Nephron (organoid): ENCODE data around the gene INTS1.
A peak's percentile ranks its signal among the peaks of the same experiment; 100 is the strongest.

Source experiments
- H3K27ac Mint-ChIP-seq, 3 experiments: 2 replicates each; pipeline ENCODE4 v1.8.0; 2020; ENCODE audit warnings: mixed read lengths in 3 of 3, mild to moderate bottlenecking in 2 of 3, moderate library complexity in 1 of 3
- H3K27me3 Mint-ChIP-seq: 2 replicates; pipeline ENCODE4 v1.8.0; 2021; ENCODE audit warnings: low read depth, mild to moderate bottlenecking, moderate library complexity, mixed read lengths
- H3K36me3 Mint-ChIP-seq: 2 replicates; pipeline ENCODE4 v1.8.0; 2020; ENCODE audit warnings: low read depth, mixed read lengths
- H3K4me1 Mint-ChIP-seq: 2 replicates; pipeline ENCODE4 v1.8.0; 2020; ENCODE audit warnings: mixed read lengths
- H3K4me3 Mint-ChIP-seq, 3 experiments: 2 replicates each; pipeline ENCODE4 v1.8.0; 2020; ENCODE audit warnings: mild to moderate bottlenecking in 3 of 3, mixed read lengths in 3 of 3, moderate library complexity in 2 of 3
- H3K9me3 Mint-ChIP-seq: 2 replicates; pipeline ENCODE4 v1.8.0; 2020; ENCODE audit warnings: mixed read lengths
- TF ChIP-seq, protein P1 (sequence below), 3 experiments: fragments of 200-600 bp; sonication (generic); IDR thresholded peaks; one replicate each; pipeline ENCODE4 v1.5.0; 2021; ENCODE audit warnings: antibody characterized with exemption in 3 of 3; ENCODE audit not compliant: unreplicated experiment in 3 of 3

INTS1 gene

DNA sequence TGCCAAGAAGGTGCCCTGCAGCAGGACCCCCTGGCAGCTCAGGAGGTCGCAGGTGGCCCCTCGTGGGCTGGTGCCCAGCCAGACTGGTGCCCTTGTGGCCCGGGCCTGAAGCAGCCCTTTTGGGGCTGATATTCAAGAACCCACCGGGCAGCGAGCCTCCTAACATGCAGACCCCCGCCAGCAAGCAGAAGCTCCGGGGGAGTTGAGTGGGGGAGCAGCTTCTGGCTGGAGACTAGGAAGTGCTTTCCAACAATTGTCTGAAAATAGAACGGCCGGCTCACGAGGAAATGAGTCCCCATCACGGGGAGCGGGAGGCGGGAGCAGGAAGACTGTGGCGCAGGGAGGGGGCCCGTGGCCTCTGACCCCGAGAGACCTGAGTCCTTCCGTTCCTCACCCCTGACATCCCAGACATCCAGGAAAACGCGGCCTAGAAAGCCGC lies 9.5 kb upstream of the INTS1 start:
- TF ChIP-seq, protein P1, sequence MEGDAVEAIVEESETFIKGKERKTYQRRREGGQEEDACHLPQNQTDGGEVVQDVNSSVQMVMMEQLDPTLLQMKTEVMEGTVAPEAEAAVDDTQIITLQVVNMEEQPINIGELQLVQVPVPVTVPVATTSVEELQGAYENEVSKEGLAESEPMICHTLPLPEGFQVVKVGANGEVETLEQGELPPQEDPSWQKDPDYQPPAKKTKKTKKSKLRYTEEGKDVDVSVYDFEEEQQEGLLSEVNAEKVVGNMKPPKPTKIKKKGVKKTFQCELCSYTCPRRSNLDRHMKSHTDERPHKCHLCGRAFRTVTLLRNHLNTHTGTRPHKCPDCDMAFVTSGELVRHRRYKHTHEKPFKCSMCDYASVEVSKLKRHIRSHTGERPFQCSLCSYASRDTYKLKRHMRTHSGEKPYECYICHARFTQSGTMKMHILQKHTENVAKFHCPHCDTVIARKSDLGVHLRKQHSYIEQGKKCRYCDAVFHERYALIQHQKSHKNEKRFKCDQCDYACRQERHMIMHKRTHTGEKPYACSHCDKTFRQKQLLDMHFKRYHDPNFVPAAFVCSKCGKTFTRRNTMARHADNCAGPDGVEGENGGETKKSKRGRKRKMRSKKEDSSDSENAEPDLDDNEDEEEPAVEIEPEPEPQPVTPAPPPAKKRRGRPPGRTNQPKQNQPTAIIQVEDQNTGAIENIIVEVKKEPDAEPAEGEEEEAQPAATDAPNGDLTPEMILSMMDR (IDR thresholded peaks at IDR 0.05; ENCODE audit: unreplicated experiment in 3 of 3): no peak
- peak overlapping the region in 1 of 3 experiments; percentile 54 for H3K27ac Mint-ChIP-seq
- no peaks in the 10 kb centered on the region for H3K9me3 Mint-ChIP-seq
- H3K27me3 Mint-ChIP-seq: no peaks in the 10 kb centered on the region
- no peaks in the 10 kb centered on the region for H3K36me3 Mint-ChIP-seq
- H3K4me3 Mint-ChIP-seq: no peak overlapping the region
- H3K4me1 Mint-ChIP-seq: peaks cover 5% of the 10 kb centered on the region

DNA sequence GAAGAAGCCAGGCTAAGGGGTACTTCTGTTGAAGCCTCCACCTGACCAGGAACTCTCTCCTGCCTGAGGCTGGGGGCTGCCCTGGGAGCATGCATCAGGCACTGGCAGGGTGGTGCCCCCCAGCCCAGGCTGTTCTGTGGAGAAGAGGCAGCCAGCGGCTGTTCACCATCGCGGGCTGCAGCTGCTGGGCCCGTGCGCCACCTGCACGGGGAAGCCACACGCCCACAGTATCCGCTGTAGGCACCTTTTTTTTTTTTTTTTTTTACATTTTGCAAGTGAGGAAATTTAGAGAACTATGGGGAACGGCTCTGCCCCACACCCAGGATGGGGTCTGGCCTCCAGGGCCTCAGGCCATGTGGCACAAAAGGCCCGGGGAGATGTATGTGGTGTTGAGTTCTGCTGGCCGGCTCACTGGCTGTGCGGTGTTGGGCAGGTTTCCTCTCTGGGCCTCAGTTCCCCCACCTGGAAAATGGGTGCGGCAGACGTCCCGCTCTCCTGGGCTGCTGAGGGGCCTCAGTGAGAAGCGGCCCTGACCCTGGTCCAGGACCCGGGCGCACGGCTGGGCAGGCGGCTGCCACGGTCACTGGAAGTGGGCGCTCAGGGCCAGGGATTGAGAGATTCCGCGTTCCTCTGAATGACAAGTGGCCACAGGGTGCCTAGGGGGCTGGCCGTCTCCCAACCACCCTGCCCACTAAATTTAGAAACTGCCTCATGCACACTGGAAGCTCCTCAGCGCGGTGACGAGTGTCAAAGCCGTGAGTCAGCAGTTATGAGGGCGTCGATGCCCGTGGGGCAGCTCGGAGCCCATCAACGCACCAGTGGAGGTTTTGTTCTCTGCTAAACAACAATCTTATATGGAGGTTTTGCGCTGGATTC lies 8.8 kb upstream of the INTS1 start:
- Mint-ChIP-seq H3K27ac (no peak overlapping the region), H3K36me3 (no peaks in the 10 kb centered on the region), H3K4me3 (no peak overlapping the region), H3K9me3 (no peaks in the 10 kb centered on the region), H3K4me1 (peaks cover 5% of the 10 kb centered on the region), H3K27me3 (no peaks in the 10 kb centered on the region)
- TF ChIP-seq, protein P1 (IDR thresholded peaks at IDR 0.05; ENCODE audit: unreplicated experiment in 3 of 3): no peak

DNA sequence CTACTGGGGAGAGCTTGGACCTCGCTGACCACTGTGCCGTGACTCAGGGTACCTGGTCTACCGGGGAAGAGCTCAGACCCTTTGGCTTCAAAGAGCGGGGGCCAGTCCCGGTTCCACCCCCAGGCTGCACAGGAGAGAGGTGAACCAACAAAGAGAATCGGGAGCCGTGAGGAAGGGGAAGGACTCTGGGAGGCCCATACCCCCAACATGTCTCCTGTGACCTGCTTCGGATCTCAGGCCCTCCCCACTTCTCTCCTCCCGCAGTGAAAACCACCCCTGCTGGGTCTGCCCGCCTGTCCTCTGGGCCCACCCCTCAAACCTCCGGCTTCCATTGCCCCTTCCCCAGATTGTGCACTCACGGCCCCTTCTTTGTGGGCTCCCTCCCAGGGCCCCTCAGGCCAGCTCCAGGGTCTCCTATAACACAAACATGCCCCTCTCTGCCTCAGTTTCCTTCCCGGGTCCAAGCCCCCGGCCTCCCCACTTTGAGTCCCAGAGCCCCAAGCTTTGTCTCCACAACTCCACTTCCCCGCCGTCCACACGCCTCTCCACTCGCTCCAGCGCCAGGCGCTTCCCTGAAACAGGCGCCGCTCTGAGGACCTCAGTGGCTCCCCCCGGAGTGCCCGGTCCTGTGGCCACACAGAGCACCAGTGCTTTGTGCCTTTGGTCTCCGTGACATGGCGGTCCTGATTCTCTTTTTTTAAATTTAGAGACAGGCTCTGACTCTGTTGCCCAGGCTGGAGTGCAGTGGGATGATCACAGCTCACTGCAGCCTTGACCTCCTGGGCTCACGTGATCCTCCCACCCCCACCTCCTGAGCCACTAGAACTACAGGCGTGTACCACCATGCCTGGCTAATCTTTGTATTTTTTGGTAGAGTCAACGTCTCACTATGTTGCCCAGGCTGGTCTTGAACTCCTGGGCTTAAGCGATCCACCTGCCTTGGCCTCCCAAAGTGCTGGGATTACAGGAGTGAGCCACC lies 7.5 kb upstream of the INTS1 start:
- Mint-ChIP-seq H3K4me3 (no peak overlapping the region), H3K27me3 (no peaks in the 10 kb centered on the region), H3K4me1 (peaks cover 5% of the 10 kb centered on the region), H3K27ac (no peak overlapping the region), H3K36me3 (no peaks in the 10 kb centered on the region), H3K9me3 (no peaks in the 10 kb centered on the region)
- TF ChIP-seq, protein P1 (IDR thresholded peaks at IDR 0.05; ENCODE audit: unreplicated experiment in 3 of 3): no peak

DNA sequence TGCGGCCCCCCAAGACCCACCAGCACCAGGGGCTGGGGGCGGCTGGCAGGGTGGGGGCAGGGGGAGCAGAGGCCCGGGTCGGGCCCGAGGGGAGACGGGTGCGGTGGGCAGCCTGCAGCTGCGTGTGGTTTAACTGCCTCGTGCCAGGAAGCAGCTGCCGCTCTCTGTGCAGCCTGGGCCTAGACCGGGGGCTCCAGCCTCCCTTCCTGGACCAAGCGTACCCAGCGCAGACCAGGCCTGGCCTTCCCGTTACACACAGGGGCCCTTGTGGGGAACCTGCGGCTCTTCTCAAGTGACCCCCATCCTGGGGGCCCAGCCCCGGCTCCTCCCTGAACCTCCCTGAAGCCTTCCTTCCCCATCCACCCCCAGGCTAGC lies 6.6 kb upstream of the INTS1 start:
- H3K27ac Mint-ChIP-seq: no peak overlapping the region
- no peak overlapping the region for H3K4me3 Mint-ChIP-seq
- no peaks in the 10 kb centered on the region for H3K36me3 Mint-ChIP-seq
- no peaks in the 10 kb centered on the region for H3K9me3 Mint-ChIP-seq
- H3K27me3 Mint-ChIP-seq: no peaks in the 10 kb centered on the region
- TF ChIP-seq, protein P1 (IDR thresholded peaks at IDR 0.05; ENCODE audit: unreplicated experiment in 3 of 3): no peak
- peaks cover 5% of the 10 kb centered on the region for H3K4me1 Mint-ChIP-seq

DNA sequence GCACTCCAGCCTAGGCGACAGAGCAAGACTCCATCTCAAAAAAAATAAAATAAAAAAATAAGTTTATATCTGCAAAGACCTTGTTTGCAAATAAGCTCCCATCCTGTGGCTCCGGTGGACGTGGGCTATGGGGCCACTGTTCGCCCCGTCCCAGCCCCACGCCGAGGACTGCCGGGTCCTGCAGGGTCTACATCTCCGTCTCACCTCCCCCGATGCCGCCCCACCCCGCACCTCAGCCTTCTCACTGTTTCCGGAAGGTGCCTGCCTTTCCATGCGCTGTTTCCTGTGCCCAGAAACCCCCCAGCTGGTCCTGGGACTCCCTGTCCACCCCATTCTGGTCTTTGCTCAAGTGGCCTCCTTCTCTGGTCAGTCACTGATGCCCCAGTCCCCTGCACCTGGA lies 5.0 kb upstream of the INTS1 start:
- Mint-ChIP-seq H3K27ac (no peak overlapping the region), H3K4me1 (peaks cover 5% of the 10 kb centered on the region), H3K9me3 (no peaks in the 10 kb centered on the region), H3K36me3 (no peaks in the 10 kb centered on the region), H3K27me3 (no peaks in the 10 kb centered on the region), H3K4me3 (no peak overlapping the region)
- TF ChIP-seq, protein P1 (IDR thresholded peaks at IDR 0.05; ENCODE audit: unreplicated experiment in 3 of 3): no peak
